Fibroblast of lung (primary cell): ENCODE measurements around the gene DISP2. TPM values are rescaled to one million over a fixed set of nuclear protein-coding genes. Genes with fewer than 3 reads are reported as not detected.

Experiments used
- DNase-seq, 2 donors: peaks; one replicate each; pipeline versions ENCODE4 v3.0.0 to v3.0.0-alpha.2; 2010; ENCODE audit warnings: low read depth in 2 of 2
- H2AFZ ChIP-seq: 2 replicates; pipeline ENCODE4 v1.5.1; 2012; ENCODE audit warnings: low read length, control low read depth, inconsistent platforms
- H3K27ac ChIP-seq: 2 replicates; pipeline ENCODE4 v1.5.1; 2011; ENCODE audit warnings: low read length, control low read depth; ENCODE audit not compliant: insufficient read depth
- H3K27me3 ChIP-seq: 2 replicates; pipeline ENCODE4 v1.5.1; 2011; ENCODE audit warnings: mild to moderate bottlenecking, low read length; ENCODE audit not compliant: control insufficient read depth, insufficient read depth
- H3K36me3 ChIP-seq: 2 replicates; pipeline ENCODE4 v1.5.1; 2011; ENCODE audit warnings: low read length; ENCODE audit not compliant: control insufficient read depth, insufficient read depth
- H3K4me1 ChIP-seq: 2 replicates; pipeline ENCODE4 v1.5.1; 2011; ENCODE audit warnings: low read length; ENCODE audit not compliant: control insufficient read depth, insufficient read depth; ENCODE audit errors: extremely low read depth
- H3K4me2 ChIP-seq: 2 replicates; pipeline ENCODE4 v1.5.1; 2011; ENCODE audit warnings: low read length, control low read depth; ENCODE audit not compliant: insufficient read depth; ENCODE audit errors: extremely low read depth
- H3K4me3 ChIP-seq, 4 experiments: fragments of 200-600 bp in 1 of 4; sonication (generic) in 1 of 4; replicated peaks in 1 of 4; 2 replicates each; pipeline ENCODE4 v1.5.1; 2011 to 2016; ENCODE audit warnings: low read length in 4 of 4, low read depth in 3 of 4, mild to moderate bottlenecking in 3 of 4, control low read depth in 2 of 4, inconsistent platforms in 1 of 4, mixed read lengths in 1 of 4; ENCODE audit not compliant: insufficient read depth in 1 of 4; ENCODE audit errors: control extremely low read depth in 1 of 4
- H3K79me2 ChIP-seq: 2 replicates; pipeline ENCODE4 v1.5.1; 2012; ENCODE audit warnings: mild to moderate bottlenecking, low read length, inconsistent platforms; ENCODE audit not compliant: control insufficient read depth, insufficient read depth
- H3K9ac ChIP-seq: 2 replicates; pipeline ENCODE4 v1.5.1; 2011; ENCODE audit warnings: mild to moderate bottlenecking, low read length, control low read depth; ENCODE audit not compliant: insufficient read depth
- H3K9me3 ChIP-seq: 2 replicates; pipeline ENCODE4 v1.5.1; 2012; ENCODE audit warnings: low read depth, low read length; ENCODE audit not compliant: control insufficient read depth, insufficient read depth
- H4K20me1 ChIP-seq: 2 replicates; pipeline ENCODE4 v1.5.1; 2011; ENCODE audit warnings: low read length; ENCODE audit not compliant: control insufficient read depth, insufficient read depth; ENCODE audit errors: extremely low read depth
- EZH2 ChIP-seq: IDR thresholded peaks from 2 replicates; pipeline ENCODE4 v1.5.1; 2012; ENCODE audit warnings: low read length, control low read depth, mild to moderate bottlenecking; ENCODE audit errors: missing control alignments
- polyA plus RNA-seq, 2 donors: library from polyadenylated mRNA; depleted of rRNA in 1 of 2; stranded (reverse) in 1 of 2; unstranded in 1 of 2; fragments of >200 nt; gene quantifications; 2 replicates each; pipeline ENCODE4 v1.2.1, GENCODE V29; 2011 to 2012; ENCODE audit warnings: missing spikeins in 1 of 2
- total RNA-seq: library from RNA; depleted of rRNA; stranded (reverse); fragments of >200 nt; gene quantifications from 2 replicates; pipeline ENCODE4 v1.2.1, GENCODE V29; 2014
- TF ChIP-seq, protein P1 (sequence below), 2 donors: IDR thresholded peaks in 1 of 2; conservative IDR thresholded peaks in 1 of 2; 1 replicate in 1 of 2; 2 replicates in 1 of 2; pipeline ENCODE4 v1.5.1; 2011 to 2012; ENCODE audit warnings: low read length in 2 of 2, control low read depth in 1 of 2, inconsistent platforms in 1 of 2, low read depth in 1 of 2, mild to moderate bottlenecking in 1 of 2

DISP2 gene
- total and polyA plus RNA-seq, 2 donors (not counting 1 experiment from before 2014, with no cell fraction given), result under 0.01 to 0.11 TPM

DNA sequence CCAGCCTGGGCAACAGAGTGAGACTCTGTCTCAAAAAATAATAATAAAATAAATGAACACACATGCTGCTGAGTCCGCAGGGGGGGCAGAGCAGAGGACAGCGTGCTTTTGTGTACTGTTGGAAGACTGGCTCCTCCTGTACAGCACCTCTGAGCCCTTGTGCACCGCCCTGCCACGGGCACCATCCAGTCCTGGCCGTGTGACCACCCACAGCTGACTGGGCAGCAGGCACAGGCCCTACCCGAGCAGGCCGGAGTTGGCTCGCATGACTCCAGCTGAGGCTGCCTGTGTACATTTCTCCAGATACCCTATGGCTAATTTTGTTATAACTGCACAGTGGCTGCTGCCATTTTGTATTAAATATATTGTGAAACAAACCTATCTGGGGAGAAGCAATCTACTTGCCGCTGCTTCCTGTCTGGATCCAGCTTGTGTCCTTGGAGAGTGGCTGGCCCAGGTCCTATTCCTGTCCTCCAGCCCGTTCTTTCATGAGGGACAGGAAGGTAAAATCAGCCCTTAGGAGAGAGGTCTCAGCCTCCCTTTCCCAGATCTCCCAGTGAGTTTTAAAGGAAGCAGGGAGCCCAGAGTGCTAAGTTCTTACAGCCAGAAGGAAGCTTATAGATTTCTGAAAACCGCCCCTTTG, 62.2 kb downstream of the DISP2 start:
- TF ChIP-seq EZH2, result no peak
- TF ChIP-seq, protein P1, sequence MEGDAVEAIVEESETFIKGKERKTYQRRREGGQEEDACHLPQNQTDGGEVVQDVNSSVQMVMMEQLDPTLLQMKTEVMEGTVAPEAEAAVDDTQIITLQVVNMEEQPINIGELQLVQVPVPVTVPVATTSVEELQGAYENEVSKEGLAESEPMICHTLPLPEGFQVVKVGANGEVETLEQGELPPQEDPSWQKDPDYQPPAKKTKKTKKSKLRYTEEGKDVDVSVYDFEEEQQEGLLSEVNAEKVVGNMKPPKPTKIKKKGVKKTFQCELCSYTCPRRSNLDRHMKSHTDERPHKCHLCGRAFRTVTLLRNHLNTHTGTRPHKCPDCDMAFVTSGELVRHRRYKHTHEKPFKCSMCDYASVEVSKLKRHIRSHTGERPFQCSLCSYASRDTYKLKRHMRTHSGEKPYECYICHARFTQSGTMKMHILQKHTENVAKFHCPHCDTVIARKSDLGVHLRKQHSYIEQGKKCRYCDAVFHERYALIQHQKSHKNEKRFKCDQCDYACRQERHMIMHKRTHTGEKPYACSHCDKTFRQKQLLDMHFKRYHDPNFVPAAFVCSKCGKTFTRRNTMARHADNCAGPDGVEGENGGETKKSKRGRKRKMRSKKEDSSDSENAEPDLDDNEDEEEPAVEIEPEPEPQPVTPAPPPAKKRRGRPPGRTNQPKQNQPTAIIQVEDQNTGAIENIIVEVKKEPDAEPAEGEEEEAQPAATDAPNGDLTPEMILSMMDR (conservative IDR thresholded peaks at IDR 0.05 in 1 of 2, IDR thresholded peaks at IDR 0.05 in 1 of 2; ENCODE audit: low read depth in 1 of 2, low read length in 2 of 2), result no peak
- Histone ChIP-seq H3K4me3 (no peak overlapping the region), H4K20me1 (no peaks in the 10 kb centered on the region), H3K9ac (no peak overlapping the region), H3K79me2 (no peaks in the 10 kb centered on the region), H3K9me3 (no peaks in the 10 kb centered on the region), H3K4me2 (no peak overlapping the region), H3K27ac (no peak overlapping the region), H3K36me3 (peaks cover 7% of the 10 kb centered on the region), H2AFZ (no peak overlapping the region), H3K27me3 (no peaks in the 10 kb centered on the region), H3K4me1 (no peaks in the 10 kb centered on the region)
- DNase-seq, result no peak

DNA sequence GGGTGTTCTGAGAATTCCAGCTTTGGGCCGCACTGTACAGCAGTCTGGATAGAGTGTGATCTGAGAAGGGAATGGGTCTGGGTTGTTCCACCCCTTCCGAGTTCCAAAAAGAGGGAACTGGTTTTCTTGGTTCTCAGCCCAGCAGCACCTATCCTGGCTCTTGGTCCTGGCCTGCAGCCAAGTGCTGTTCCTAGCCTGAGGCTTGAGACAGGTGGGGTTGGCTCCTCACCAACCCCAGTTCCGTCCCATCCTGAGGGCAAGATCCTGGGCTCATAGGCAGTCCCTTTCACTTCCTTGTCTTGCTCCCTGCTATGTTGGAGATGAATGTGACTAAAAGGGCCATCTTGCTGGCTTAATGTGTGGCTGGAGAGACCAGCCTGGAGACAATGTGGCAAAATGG, 62.8 kb downstream of the DISP2 start:
- no peaks in the 10 kb centered on the region for H3K27me3 ChIP-seq
- no peaks in the 10 kb centered on the region for H3K79me2 ChIP-seq
- no peaks in the 10 kb centered on the region for H3K4me1 ChIP-seq
- no peak overlapping the region for H3K4me3 ChIP-seq
- TF ChIP-seq, protein P1 (conservative IDR thresholded peaks at IDR 0.05 in 1 of 2, IDR thresholded peaks at IDR 0.05 in 1 of 2; ENCODE audit: low read depth in 1 of 2, low read length in 2 of 2), result no peak
- no peak for TF ChIP-seq EZH2
- no peak overlapping the region for H3K4me2 ChIP-seq
- peaks cover 3% of the 10 kb centered on the region for H3K36me3 ChIP-seq
- no peak for DNase-seq
- H3K9ac ChIP-seq, result no peak overlapping the region
- no peaks in the 10 kb centered on the region for H4K20me1 ChIP-seq
- no peaks in the 10 kb centered on the region for H3K9me3 ChIP-seq
- no peak overlapping the region for H3K27ac ChIP-seq
- no peak overlapping the region for H2AFZ ChIP-seq

DNA sequence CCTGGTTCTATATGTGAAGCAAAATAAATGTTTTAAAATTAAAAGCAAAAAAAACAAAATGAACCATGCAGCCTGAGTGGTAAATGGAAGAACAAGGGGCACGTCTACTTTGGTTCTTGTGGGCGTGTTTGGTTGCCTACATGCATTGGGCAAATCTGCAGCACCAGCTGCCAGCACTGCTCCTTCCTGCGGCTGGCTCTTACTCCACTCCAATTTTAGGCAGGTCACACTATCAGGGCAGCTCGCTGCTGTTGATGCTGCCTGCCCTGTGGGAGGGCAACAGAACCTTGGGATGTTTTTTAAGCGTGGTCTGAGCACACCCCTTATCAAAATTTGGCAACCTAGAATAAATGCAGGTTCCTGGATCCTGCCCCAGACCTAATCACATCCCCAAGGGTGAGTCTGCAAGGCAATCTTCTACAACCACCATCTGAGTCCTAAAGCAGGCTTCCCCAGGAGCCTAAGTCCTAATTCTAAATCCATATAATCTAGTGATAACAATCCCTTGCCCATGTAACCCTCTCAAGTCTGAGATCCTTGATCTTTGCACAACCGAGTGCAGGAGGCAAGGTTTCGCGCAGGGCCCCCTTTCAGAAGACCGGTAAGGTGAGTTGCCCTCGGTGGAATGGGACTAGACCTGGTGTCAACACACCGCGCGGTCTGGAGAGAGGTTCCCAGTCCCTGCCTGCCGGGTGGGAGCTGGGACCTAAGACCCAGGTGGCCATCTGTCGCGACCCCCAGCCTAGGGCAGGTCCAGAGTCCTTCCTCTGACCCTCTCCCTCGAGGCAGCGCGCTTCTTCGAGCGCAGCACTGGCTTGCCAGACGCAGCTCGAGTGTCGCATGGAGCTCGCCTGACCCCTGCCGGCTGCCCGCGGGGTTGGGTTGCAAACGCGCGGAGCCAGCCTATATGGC, 63.5 kb downstream of the DISP2 start:
- Histone ChIP-seq H3K79me2 (no peaks in the 10 kb centered on the region), H3K36me3 (no peaks in the 10 kb centered on the region), H3K9me3 (no peaks in the 10 kb centered on the region), H3K27ac (no peak overlapping the region), H2AFZ (no peak overlapping the region), H4K20me1 (no peaks in the 10 kb centered on the region), H3K4me2 (peak overlapping the region; percentile 41), H3K27me3 (no peaks in the 10 kb centered on the region), H3K4me3 (no peak overlapping the region), H3K4me1 (no peaks in the 10 kb centered on the region), H3K9ac (no peak overlapping the region)
- DNase-seq, result peak; percentile 44 to 66
- no peak for TF ChIP-seq EZH2
- TF ChIP-seq, protein P1 (conservative IDR thresholded peaks at IDR 0.05 in 1 of 2, IDR thresholded peaks at IDR 0.05 in 1 of 2; ENCODE audit: low read depth in 1 of 2, low read length in 2 of 2), result peak; percentile 87 to 97
